GM12874 (cell line): ENCODE measurements around the gene NUP210L.
A peak's percentile ranks its signal among the peaks of the same experiment; 100 is the strongest.

Experiments
- TF ChIP-seq, protein P1 (sequence below): IDR thresholded peaks from 2 replicates; pipeline ENCODE4 v1.5.1; 2011; ENCODE audit warnings: low read depth, mild to moderate bottlenecking, control low read depth, low read length, moderate library complexity; ENCODE audit not compliant: insufficient read depth

The NUP210L gene

DNA sequence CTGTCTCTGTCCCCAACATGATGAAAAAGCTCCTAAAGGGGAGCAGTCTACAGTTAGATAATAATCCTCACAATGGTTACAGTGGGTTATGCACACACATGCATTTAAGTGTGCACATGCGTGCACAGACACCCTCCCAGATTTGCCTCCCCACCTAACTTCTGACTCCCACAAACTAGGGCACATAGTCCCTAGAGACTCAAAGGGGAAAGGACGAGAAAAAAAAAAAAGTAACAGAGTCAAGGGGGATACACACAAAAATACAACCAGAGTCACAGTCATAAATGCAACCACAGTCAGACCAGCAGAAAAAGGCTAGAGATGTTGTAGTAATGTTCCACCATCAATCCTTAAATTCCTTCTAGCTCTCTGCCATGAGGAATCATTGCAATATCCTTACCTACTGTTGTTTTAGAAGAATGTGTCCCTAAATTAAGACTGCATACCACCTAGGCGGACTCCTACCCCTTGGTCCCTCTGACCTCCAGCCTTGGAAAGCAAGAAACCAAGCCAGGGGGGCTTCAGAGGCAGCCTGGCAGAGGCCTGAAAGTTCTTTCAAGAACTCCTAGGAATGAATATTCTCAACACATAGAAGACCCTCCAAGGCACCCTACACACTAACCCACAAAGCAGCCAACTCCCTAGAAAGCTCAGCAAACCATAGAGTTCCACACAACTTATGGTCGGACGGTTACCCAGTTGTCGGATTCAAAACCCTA, 197.7 kb downstream of the NUP210L start:
- TF ChIP-seq, protein P1, sequence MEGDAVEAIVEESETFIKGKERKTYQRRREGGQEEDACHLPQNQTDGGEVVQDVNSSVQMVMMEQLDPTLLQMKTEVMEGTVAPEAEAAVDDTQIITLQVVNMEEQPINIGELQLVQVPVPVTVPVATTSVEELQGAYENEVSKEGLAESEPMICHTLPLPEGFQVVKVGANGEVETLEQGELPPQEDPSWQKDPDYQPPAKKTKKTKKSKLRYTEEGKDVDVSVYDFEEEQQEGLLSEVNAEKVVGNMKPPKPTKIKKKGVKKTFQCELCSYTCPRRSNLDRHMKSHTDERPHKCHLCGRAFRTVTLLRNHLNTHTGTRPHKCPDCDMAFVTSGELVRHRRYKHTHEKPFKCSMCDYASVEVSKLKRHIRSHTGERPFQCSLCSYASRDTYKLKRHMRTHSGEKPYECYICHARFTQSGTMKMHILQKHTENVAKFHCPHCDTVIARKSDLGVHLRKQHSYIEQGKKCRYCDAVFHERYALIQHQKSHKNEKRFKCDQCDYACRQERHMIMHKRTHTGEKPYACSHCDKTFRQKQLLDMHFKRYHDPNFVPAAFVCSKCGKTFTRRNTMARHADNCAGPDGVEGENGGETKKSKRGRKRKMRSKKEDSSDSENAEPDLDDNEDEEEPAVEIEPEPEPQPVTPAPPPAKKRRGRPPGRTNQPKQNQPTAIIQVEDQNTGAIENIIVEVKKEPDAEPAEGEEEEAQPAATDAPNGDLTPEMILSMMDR: no peak

DNA sequence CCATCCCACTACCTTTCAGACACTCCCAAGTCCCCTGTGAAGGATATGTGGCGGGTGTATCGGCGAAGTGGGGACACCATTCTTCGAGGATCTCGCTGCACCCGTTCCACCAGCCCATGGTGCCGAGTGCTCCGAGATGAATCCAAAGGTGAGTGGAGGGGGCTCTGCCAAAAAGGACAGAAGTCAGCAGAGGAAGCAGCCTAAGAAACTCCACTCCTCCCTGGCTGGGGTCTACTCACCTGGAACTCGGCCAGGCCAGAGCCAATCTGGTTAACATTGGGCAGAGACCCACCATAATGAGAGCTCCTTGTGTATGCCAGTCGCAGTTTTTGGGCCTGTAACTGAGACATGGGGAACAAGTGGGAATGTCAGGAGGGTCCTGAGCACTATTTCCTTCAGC, 200.0 kb downstream of the NUP210L start:
- TF ChIP-seq, protein P1: no peak

DNA sequence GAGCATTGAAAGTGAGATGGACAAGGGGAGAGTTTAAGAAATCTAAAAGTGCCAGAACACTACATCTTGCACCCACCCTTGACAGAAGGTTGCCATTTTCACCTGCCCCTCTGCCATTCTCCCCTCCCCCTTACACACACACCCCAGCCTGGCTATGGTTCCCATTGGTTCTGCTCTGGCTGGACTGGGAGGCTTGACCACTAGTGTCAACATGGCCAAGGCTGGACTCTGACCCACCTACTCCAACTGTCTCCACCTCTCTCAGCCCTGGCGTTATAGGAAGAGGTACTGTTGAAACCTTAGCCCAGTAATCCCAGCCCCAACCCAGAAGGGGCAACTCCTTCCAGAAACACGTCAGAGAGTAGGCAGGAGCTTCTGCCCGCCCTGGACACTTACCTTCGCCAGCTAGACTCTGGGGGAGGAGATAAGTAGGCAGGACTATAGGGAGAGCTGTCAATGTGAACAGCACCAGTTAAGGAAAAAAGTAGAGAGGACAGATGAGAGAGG, 201.0 kb downstream of the NUP210L start:
- TF ChIP-seq, protein P1: no peak

DNA sequence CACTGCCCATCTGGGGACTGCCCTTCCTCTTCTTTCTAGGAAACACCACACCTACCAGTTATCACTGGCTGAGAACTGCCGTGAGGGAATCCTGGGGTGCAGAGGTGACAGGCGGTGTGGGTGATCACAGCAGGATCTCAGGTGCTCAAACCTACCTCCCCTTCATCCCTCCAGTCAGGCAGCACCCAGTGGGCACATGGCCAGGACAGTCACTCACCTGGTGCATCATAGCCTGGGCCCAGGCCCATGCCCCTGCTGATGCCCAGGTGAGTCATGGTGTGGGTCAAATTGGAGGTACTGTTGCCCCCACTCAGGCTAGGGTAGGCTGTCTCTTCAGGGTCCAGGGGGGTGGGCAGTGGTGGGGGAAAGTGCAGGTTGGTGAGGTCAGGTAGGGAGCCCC, 203.1 kb downstream of the NUP210L start:
- TF ChIP-seq, protein P1: no peak

DNA sequence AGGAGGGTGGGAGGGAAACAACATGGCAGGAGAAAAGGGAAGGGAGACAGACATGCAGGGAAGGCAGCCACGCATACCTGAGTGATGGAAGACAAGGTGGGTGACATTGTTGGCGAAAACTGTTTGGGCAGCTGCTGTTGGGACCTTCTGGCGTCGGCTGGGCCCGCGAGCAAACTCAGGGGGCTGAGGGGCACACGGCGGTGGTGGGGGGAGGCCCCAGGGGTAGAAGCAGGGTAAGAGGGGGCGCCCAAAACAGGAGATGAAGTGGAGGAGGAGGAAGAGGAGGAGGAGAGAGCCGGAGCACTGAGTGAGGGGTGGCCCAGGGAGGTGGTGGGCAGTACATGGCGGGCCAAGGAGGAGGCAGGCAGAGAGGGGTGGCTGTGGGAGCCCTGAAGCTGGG, 203.7 kb downstream of the NUP210L start:
- TF ChIP-seq, protein P1: no peak

DNA sequence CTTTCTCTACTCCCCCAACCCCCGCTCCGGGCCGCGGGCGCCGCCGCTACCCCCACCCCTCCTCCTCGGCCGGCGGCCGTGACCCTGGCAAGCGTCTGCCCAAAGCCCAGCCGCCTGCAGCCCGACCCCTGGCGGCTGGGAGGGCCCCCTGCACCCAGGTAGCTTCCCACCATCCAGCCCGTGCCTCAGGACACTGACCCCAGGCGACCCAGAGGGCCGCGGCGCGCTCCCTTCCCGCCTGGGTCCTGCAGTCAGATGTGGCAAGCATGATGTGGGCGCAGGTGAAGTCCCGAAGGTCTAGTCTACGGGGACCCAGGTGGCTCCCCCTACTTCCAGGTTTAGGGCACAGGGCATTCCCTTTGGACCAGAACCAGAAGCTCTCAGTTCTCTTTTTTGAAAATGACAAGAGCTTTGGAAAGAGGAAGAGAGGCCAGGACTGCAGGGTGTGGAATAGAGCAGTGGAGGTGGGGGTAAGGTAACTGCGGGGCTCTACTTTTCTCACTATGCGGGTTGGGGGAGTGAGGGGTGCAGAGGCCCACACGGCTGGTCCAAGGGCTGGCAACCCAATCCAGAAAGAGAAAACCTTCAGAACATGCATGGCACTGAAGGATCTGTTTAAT, 208.1 kb downstream of the NUP210L start, which contains the start of gene DENND4B:
Gene DENND4B (minus strand): TSS at position 97 of the 620 bp plus-strand sequence. CDS start 2,344 bp downstream, outside the sequence.
- TF ChIP-seq, protein P1: peak; percentile 97

DNA sequence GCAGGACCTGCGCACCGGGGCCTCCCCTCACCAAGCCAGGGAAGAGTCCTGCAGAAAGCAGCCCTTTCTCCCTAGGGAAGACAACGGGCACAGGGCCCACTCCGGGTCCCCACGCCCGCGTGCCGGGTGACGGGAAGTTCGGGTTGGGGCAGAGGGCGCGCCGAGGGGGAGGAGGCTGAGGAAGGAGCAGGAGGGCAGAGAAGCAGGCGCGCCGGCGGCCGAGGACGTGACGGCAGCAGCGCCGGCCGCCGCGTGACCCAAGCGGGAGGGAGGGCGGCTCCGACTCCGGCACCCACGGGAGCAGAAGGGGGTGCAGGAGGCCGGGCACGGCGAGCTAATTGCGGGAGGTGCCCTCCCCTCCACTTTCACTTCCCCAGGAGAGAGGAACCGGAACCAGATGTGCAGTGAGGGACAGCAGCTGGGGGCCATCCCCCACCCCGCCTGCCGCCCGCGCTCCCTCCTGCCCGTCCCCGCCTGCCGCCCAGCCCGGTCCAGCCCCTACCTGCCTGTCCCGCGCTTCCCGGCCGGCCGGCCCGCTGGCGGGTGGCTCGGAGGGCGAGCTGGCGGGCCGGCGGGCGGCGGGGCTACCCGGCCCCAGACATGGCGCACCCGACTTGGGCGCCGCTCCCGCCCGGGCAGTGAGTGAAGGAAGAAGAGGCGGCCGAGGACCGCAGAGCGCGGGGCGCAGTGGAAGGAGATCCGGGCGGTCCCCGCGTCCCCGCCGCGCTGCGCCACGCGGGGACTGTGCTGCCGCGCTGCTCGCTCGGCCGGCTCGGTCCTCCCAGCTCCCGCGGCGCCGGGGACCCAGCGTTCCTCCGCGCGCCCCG, 208.9 kb downstream of the NUP210L start:
- TF ChIP-seq, protein P1: no peak
